GM19395 (cell line): Measurements from ENCODE around the gene BACH1.

ENCODE experiments used
- ATAC-seq: cut with Tn5 transposase; IDR thresholded peaks from one replicate; pipeline ENCODE4 v1.9.1; 2021; ENCODE audit warnings: mild to moderate bottlenecking, moderate library complexity; ENCODE audit not compliant: unreplicated experiment

The BACH1 gene

DNA sequence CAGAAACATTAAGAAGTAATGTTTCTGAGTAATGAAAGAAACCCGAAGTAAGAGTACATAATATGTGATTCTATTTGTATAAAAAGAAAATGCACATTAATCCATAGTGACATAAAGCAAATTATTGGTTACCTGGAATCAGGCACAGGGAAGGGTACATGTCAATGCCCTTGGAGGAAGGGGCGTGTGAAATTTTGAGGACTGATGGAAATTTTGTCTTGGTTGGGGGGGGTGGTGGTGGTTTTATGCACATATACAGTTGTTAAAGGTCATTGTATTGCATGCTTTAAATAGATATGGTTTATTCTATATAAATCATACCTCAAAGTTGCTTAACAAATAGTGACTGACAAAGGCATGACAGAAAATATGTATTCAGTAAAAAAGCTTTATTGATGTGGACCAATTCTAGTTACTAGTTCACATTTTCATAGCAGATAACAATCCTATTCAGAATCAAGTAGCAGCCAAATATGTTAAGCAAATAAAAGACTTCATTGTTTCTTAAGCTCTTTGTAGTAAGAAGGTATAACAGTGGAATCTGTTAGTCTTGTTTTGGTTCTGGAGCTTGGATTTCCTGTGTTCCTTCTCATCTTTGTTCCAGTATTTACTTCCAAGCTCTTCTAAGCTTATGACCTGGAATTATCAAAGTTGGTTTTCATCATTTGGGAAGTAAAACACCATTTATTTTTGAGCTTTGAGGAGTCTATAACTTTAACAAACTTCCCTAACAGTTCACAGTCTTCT lies 15.1 kb downstream of the BACH1 start:
- no peak for ATAC-seq

- no peak for ATAC-seq
Measured at GRCh38 chr21:29315131-29315749, 16.5 kb downstream of the BACH1 start.

DNA sequence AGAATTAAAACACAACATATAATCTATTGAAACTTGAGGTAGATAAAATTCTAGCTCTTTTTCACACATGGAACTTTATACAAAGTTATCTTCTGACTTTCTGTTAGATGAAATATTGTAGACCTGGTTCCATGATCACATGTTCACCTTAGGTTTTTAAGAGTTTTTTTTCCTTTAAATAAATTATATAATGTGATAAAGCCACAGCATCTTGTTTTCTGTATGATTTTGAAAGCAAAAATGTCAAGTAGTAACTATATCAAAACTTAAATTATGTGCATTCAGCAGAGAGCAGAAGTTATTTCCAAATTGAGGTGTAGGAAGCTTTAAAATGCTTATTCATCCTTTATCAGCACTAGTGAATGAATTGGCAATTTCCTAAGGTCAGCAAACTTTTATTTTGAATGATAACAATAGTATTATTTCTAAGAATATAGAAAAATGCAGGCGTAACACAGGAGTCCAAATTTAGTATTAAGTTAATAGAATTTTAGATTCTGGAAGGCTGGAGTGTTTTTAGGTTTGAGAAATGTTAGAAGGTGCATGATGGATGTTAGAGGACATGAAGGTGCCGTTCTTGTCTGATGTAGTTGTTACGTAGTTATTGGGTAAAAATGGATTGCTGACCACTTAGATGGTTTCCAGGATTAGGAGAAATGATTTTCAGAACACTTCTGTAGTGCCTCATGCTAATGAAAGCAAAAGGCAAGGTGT lies 17.5 kb downstream of the BACH1 start:
- ATAC-seq = no peak

DNA sequence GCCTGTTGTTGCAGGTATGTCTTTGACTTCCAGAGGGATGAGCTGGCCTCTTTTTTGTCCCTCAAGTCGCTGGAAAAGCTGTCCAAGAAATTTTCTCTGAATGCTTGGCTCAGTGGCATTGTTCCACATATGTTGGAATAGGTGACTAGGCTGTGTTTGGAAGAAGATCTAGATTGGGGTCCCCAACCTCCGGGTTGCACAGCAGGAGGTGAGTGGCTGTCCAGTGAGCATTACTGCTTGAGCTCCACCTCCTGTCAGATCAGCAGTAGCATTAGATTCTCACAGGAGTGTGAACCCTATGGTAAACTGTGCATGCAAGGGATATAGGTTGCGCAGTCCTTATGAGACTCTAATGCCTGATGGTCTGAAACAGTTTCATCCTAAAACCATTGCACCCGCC lies 18.1 kb downstream of the BACH1 start:
- no peak for ATAC-seq

GRCh38 chr21:29318354-29318753 lies 19.6 kb downstream of the BACH1 start:
- no peak for ATAC-seq

DNA sequence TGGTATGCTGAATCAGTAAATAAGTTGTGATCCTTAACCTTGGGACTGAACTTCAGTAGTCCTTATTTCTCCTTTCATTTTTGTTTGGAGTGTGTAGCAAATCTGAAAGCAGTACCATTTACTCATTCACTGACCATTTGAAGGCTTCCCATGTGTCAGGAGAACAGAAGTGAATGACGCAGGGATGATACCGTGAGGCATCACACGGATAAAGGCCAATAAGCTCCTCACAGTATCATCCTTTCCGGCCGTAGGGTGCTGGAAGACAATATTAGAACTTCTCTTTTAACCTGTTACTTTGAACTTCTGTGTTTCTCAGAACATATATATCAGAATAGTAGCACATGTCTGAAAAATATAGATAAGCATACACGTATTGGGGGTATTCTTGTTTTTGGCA lies 21.3 kb downstream of the BACH1 start:
- no peak for ATAC-seq

GRCh38 chr21:29321217-29321616 lies 22.5 kb downstream of the BACH1 start:
- ATAC-seq = no peak

DNA sequence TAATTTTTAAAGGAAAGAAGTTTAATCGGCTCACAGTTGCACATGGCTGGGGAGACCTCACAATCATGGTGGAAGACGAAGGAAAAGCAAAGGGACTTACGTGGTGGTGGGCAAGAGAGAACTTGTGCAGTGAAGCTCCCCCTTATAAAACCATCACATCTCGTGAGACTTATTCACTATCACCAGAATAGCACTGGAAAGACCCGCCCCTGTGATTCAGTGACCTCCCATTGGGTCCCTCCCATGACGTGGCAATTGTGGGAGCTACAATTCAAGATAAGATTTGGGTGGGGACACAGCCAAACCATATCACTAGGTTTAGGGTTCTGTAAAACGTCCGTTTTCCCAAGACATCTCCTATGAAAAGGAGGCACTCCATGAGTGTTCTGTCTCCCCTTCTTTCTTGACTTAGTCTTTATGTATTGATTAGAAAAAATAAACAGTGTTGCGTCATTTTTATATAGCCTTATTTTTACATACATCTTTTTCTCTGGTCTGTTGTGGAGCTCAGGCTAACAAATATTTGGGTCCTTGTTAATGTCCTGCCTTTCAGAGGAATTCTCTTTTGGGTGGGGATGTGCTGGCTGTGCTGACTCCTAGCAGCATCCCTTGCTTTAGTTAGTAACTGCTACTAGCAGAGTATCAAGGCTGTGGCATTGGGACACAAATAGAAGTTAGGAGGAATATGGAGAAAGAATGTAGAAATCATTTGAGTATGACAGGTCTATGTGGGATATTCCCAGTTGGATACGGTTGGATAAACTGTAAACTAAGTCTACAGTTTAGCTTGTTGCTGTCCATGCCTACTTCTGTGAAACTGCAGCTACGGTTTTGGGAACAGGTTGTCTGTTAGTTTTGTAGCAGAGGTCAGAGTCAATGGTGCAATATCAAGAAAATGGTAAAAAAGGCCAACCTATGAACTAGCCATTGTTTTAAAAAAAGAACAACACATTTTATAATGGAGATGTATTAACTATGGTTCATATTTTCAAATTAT lies 23.5 kb downstream of the BACH1 start:
- ATAC-seq = no peak

GRCh38 chr21:29323189-29323588 lies 24.5 kb downstream of the BACH1 start:
- no peak for ATAC-seq

DNA sequence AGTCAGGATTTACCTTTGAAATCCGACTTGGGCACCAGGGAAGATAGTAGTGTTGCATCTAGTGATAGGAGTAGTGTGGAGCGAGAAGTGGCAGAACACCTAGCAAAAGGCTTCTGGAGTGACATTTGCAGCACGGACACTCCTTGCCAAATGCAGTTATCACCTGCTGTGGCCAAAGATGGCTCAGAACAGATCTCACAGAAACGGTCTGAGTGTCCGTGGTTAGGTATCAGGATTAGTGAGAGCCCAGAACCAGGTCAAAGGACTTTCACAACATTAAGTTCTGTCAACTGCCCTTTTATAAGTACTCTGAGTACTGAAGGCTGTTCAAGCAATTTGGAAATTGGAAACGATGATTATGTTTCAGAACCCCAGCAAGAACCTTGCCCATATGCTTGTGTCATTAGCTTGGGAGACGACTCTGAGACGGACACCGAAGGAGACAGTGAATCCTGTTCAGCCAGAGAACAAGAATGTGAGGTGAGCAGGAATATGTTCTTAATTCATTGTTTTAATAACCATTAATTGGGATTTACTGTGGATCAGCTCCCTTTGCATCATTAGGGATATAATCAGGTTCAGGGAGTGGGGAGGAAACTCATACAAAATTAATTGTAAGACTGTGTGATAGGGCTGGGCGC lies 28.3 kb downstream of the BACH1 start:
- no peak for ATAC-seq

- no peak for ATAC-seq
Measured at GRCh38 chr21:29329406-29329805, 30.7 kb downstream of the BACH1 start.

DNA sequence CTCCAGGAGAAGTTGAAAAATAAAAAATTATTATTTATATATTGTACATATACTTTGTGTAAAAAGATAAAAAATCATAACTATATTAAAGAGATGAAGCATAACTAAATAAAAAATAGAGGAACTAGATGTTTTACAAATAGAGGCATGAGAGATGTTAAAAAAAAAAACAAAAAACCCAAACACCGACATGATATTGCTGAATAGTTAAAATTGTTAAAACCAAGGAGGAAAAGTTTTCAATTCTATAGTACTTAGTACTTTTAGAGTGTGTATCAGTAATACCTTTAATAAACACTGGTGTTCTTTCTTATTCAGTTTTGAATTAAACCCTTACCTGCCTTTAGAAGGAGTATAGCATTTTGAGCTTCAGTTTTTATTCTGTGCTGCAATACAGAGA lies 32.1 kb downstream of the BACH1 start:
- no peak for ATAC-seq

- no peak for ATAC-seq
Measured at GRCh38 chr21:29332461-29333362, 34.0 kb downstream of the BACH1 start.

DNA sequence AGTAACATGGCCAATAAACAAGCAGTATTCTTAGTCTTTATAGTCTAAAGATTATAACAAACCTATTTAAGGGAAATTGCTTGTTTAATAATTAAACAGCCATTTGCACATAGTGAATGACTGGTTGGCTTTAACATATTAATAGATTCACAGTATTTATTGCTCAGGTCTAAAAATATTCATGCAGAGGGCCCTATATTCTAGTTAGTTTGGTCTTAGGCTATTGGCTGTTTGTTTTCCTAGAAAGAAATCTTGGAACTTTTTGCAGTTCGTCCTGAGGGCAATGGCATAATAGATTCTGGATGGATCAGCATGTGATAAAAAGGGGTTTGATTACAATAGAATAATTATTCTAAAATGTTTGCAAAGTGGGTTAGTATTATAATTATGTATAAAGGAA lies 34.7 kb downstream of the BACH1 start:
- ATAC-seq = no peak

DNA sequence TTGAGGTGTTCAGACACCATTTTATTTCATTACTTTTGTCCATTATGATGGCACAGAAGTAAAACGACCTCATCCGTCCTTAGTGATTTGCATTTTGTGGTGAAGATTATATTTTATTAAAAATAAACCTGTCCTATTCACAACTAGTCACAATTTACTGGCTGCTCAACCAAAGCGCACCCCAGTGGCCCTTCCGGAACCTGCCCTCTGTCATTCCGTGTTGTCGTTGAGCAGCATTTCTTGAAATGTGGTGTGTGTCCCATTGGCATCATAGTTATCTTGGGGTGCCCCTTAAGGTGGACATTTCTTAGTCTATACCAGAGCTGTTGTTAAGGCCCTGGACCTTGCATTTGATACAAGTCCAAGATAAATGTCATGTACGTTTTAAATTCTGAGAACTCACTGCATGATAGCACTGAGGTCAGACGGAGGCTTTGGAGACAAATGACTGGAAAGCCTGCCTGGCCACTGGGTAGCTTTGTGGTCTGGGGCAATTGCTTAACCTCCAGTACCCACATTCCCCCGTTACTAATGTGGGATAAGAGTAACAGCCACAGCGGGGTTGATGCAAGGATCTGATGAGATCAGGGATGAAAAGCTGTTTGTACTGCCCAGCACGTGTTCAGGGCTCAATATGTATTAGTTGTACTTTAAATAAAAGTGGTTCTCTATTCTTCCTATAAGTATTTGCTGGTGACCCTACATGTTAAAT lies 36.2 kb downstream of the BACH1 start:
- no peak for ATAC-seq

GRCh38 chr21:29335720-29336119 lies 37.0 kb downstream of the BACH1 start:
- ATAC-seq = no peak

GRCh38 chr21:29338256-29338655 lies 39.5 kb downstream of the BACH1 start:
- ATAC-seq = no peak

DNA sequence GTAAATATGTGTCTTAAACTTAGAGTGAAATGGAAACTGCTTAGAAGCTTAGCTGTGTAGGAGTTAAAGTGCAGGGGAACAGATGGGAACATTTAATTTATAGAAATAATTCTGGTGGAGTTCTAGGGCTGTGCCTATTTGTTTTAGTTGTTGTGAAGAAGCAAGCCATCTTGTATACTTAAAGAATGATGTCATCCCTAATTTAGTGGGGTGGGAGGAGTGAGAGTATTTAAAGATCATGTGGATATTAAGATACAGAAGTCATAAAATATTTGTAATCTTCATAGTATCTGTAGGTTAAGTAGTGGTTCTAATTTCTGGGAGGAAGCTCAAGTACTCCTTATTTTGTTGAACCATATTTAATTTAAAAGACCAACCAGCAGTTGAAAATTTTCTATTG lies 41.5 kb downstream of the BACH1 start:
- ATAC-seq = no peak
